ENCODE measurements around the gene PITPNC1. TPM values are rescaled to one million over a fixed set of nuclear protein-coding genes. Genes with fewer than 3 reads are reported as not detected.
"Not testable (repeated sequence)": the region's sequence is repeated elsewhere in the genome, so short reads cannot be mapped to it uniquely, and the experiment has no call there.

Gene PITPNC1
- polyA plus RNA-seq, 3 donors, result 25.7 to 27.6 (median 27.3) TPM

GRCh38 chr17:67605256-67605912 lies 228.3 kb downstream of the PITPNC1 start:
- no peak for DNase-seq (ENCODE audit: low read depth in 3 of 3, low spot score in 2 of 3)

GRCh38 chr17:67606471-67606870 lies 229.4 kb downstream of the PITPNC1 start:
- DNase-seq (ENCODE audit: low read depth in 3 of 3, low spot score in 2 of 3), result no peak

DNA sequence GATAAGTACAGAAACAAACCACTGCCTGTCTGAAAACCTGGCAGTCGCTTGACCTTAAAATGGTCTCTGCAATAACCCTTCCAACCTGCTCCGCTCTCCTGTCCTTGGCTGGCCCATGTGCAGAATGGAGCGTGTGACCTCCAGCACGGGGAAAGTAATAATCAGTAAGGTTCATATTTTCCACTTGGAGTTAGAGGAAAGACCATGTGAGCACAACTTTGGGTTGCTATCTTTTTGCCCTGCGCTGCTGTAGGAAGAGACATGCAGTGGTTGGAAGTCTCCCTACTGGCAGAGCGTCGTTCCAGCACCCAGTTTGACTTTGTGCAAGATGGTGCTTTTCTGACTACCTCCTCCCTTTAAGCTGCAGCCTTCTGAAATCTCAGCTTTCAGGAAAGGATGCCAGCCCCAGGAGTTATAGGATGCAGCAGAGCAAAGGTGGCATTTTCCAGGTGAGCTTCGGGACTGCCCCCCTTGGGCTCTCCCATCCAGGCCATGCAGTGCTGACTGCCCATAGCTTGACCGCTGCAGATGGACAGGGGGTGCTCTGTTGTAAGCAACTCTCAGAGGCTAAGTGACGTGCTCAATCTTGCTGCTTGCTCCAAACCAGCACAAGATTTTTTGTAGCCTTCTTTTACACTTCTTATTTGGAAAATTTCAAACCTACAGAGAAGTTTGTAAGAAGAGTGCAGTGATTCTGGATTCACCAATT lies 230.0 kb downstream of the PITPNC1 start:
- DNase-seq (ENCODE audit: low read depth in 3 of 3, low spot score in 2 of 3), result no peak

DNA sequence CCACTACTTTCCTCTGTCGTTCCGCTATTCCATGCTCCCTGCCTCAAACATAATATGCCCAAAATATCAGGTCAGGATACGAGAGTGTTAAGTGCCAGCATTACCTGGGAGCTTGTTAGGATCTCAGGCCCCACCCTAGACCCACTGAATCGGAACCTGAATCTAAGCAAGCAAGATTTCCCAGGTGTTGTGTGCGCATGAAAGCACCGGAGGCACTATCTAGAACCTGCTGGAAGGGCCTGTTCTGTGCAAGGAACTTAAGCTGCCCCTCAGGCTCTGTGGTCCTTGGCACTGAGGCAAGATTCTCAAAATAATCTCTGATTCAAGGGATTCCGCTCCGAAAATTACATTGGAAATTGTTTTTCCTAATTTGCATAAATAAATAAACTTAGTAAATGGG lies 233.0 kb downstream of the PITPNC1 start:
- no peak for DNase-seq (ENCODE audit: low read depth in 3 of 3, low spot score in 2 of 3)

- no peak for DNase-seq (ENCODE audit: low read depth in 3 of 3, low spot score in 2 of 3)
These were observed 236.9 kb downstream of the PITPNC1 start for GRCh38 chr17:67613961-67614360.

DNA sequence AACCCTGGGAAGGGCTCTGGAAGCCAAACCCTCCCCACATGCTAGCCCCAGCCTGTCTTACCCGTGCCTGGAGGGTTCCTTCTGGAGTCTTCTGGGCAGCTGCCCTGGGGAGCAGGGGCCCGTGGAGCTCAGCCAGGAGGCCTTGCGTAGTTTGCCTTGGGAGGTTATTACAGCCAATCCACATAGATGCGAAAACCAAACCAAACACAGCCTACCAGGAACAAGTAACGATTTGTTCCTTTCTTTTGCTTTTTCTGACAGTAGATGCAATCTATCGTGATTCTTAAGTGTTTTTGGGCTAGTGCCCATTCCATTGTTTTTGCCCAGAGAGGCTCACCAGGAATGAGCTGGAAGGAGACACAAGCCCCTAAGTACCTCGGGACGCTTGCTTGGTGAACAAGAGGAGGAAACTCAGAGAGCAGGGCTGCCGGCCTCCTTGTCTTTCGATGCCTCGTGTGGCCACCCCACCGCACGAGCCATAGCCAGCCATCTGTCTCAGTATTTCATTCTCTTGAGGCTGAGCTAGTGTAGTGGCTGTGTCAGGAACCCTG lies 238.0 kb downstream of the PITPNC1 start:
- DNase-seq (ENCODE audit: low read depth in 3 of 3, low spot score in 2 of 3), result no peak

- no peak for DNase-seq (ENCODE audit: low read depth in 3 of 3, low spot score in 2 of 3)
These were observed 238.7 kb downstream of the PITPNC1 start for GRCh38 chr17:67615736-67616135.

- no peak for DNase-seq (ENCODE audit: low read depth in 3 of 3, low spot score in 2 of 3)
These were observed 240.3 kb downstream of the PITPNC1 start for GRCh38 chr17:67617304-67617899.

DNA sequence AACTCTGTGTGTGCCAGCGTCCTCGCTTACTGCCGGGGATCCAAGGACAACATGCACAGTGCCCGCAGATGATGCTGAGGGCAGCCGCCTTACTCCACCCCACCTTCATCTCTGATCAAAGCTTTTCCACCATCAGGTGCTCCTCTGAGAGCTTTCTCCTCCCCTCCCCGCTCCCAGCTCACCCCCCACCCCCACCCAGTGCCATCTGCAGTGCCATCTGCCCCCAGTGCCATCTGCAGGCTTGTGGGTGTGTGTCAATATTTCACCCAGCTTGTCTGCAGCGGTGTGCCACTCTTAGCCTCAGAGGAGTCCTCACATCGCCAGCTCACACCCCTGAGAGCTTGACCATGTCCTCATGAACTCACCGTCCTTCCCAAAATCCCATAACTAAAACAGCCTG lies 242.5 kb downstream of the PITPNC1 start:
- no peak for DNase-seq (ENCODE audit: low read depth in 3 of 3, low spot score in 2 of 3)

- DNase-seq (ENCODE audit: low read depth in 3 of 3, low spot score in 2 of 3), result no peak
These were observed 243.0 kb downstream of the PITPNC1 start for GRCh38 chr17:67620088-67620487.

GRCh38 chr17:67620636-67621035 lies 243.6 kb downstream of the PITPNC1 start:
- no peak for DNase-seq (ENCODE audit: low read depth in 3 of 3, low spot score in 2 of 3)

- DNase-seq (ENCODE audit: low read depth in 3 of 3, low spot score in 2 of 3), result no peak
These were observed 246.7 kb downstream of the PITPNC1 start for GRCh38 chr17:67623767-67624166.

GRCh38 chr17:67624886-67625656 lies 248.0 kb downstream of the PITPNC1 start:
- DNase-seq (ENCODE audit: low read depth in 3 of 3, low spot score in 2 of 3), result no peak

DNA sequence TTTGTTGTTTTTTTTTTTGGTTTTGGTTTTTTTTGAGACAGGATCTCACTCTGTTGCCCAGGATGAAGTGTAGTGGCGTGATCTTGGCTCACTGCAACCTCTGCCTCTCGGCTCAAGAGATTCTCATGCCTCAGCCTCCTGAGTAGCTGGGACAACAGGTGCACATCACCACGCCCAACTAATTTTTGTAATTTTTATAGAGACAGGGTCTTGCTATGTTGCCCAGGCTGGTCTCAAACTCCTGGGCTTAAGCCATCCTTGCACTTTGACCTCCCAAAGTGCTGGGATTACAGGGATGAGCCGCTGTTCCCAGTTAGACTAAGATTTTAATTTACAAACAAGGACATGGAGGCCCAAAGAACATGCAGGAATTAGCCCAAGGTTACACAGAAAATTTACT lies 248.9 kb downstream of the PITPNC1 start:
- no peak for DNase-seq (ENCODE audit: low read depth in 3 of 3, low spot score in 2 of 3)

- no peak for DNase-seq (ENCODE audit: low read depth in 3 of 3, low spot score in 2 of 3)
These were observed 251.5 kb downstream of the PITPNC1 start for GRCh38 chr17:67628580-67629013.

DNA sequence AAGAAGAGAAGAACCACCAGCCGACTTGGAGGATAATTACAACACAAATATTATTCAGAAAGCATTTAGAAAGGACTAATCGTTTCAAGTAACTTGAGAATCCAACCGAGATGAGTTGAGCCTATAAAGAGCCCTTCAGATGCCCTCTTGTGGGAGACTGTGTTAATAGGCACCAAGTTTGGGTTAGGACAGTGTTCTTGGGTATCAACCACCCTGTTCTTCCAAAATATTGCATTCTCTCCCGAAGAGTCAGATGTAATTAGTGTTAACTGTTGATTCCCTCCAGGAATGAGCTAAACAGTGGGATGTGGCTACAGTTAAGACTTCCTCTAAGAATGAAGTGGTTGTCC lies 252.9 kb downstream of the PITPNC1 start:
- DNase-seq (ENCODE audit: low read depth in 3 of 3, low spot score in 2 of 3), result no peak

GRCh38 chr17:67630836-67631235 lies 253.8 kb downstream of the PITPNC1 start:
- DNase-seq (ENCODE audit: low read depth in 3 of 3, low spot score in 2 of 3), result not testable (repeated sequence)

- DNase-seq (ENCODE audit: low read depth in 3 of 3, low spot score in 2 of 3), result no peak
These were observed 255.1 kb downstream of the PITPNC1 start for GRCh38 chr17:67632141-67632540.

DNA sequence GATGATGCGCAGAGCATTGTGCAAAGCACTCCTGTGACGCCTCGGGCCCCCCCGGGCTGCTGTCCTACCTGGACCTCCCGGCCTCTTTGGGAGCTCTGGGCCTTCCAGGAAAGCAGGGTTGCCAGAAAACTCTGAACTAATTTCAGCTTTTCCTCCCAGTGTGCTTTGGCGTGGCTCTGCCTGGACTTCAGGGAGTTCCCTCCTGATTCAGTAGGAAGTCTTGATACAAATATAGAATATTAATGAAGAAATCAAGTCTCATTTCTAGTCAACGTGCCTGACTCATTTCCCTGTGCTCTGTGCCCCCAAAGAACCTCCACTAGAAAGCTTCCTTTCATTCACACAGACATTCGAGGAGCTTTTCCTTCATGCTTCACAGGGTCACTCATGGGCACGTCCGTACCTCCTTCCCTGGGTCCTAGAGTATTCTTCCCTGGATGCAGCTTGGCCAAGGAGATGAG lies 256.7 kb downstream of the PITPNC1 start:
- no peak for DNase-seq (ENCODE audit: low read depth in 3 of 3, low spot score in 2 of 3)

DNA sequence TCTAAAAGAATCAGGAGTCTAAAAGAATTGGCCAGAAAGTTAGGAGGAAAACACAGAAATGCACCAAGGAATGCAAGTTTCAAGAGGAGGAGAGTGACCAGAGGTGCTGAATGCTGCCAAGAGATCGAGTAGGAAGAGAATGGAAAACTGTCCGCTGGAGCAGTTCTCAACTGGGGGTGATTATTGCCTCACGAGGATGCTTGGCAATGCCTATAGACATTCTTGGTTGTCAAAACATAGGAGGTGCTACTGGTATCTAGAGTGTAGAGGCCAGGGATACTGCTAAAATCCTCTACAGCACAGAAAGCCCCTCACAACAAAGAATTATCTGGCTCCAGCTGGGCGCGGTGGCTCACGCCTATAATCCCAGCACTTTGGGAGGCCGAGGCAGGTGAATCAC lies 258.6 kb downstream of the PITPNC1 start:
- DNase-seq (ENCODE audit: low read depth in 3 of 3, low spot score in 2 of 3), result no peak

DNA sequence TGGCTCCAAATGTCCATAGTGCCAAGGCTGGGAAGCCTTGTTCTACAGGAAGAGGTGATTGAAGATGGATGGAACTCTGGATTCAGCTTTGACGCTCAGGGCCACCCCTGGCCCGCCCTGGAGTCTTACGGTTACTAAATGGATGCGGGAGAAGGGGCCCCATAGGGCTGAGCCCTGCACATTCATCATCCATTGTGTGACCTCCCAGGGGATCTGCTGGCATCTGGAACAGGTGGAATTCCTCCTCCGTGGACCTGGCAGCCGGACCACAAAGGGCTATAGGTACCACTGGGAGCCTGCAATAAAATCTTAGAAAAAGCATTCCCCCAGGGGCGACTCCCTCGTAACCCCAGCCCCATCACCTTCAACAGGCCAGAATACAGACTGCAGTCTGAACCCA lies 259.2 kb downstream of the PITPNC1 start:
- DNase-seq (ENCODE audit: low read depth in 3 of 3, low spot score in 2 of 3), result no peak
